ENCODE data around the gene CIDEA. TPM values are rescaled to one million over a fixed set of nuclear protein-coding genes. Genes with fewer than 3 reads are reported as not detected.
A peak's percentile ranks its signal among the peaks of the same experiment; 100 is the strongest.

CIDEA gene
- total and polyA plus RNA-seq, 4 donors = 0.57 to 0.58 TPM; not detected in 2

DNA sequence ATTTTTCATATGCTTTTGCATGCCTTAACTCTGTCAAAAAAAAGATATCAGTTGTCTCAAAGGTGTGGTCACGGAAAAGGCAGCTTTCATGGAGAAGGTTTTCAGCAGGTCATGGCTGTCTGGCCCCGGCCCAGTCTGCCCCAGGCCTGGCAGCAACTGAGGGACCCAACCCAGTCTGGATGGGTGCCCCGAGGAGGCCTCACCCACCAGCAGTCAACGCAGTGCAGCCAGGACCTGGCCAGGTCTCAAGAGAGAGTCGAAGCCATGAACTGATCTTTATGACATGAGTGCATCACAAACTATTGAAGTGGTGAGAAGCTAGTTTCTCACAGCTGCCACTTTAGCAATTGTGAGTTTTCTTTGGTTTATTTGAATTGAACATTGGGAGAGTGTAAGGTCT is 61.8 kb downstream of the CIDEA start:
- H3K36me3 ChIP-seq (ENCODE audit: control insufficient read depth in 1 of 2, insufficient read depth in 2 of 2, low read length in 1 of 2) = no peaks in the 10 kb centered on the region
- ATAC-seq (ENCODE audit: low FRiP score) = peak; percentile 26
- H3K27me3 ChIP-seq (ENCODE audit: control insufficient read depth in 1 of 2, insufficient read depth in 2 of 2, low read length in 1 of 2) = no peaks in the 10 kb centered on the region
- H3K27ac ChIP-seq (ENCODE audit: low read depth in 1 of 2, low read length in 2 of 2) = no peak overlapping the region
- H3K4me3 ChIP-seq (ENCODE audit: low read length in 2 of 2) = no peak overlapping the region
- H3K4me1 ChIP-seq (ENCODE audit: control insufficient read depth in 1 of 2, insufficient read depth in 2 of 2, low read length in 2 of 2) = peaks cover 7% of the 10 kb centered on the region in 2 donors
- no peak for DNase-seq
- H3K9me3 ChIP-seq (ENCODE audit: control insufficient read depth, low read length) = no peaks in the 10 kb centered on the region
- intact Hi-C loops (cut with DNase I) = no loop called here
- 3 to 8% methylated on average over 5 of the region's 5 CpGs for WGBS, 2 donors

DNA sequence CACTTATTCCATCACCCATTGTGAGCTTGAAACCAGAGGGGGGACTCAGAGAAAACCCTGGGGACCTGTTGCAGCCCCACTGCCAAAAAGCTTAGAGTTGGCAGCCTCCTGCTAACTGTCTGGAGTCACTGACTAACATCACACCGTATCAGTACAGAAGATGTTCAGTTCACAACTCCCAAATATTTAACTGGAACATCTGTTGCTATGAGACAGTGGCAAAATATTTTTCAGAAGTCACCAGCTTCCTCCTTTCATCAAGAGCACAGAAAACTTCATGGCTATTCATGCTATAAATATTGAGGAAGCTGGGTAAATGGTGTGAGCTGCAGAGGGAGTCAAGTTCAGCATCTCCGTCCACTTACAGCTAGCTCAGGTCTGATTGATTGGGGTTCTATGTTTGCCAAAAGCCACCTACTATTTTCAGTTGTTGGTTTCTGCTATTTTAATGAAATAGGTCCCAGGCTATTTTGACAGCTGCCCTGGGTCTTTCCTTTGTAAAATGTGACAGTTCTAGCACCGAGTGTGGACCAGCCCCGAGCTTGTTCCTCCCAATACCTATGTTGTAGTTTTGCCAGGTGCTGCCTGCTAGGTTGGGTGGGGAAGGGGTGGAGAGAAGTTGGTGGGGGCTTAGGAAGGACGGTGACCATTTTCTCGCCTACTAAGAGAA is 63.6 kb downstream of the CIDEA start:
- H3K4me3 ChIP-seq (ENCODE audit: low read length in 2 of 2) = no peak overlapping the region
- H3K27me3 ChIP-seq (ENCODE audit: control insufficient read depth in 1 of 2, insufficient read depth in 2 of 2, low read length in 1 of 2) = no peaks in the 10 kb centered on the region
- ATAC-seq (ENCODE audit: low FRiP score) = no peak
- H3K9me3 ChIP-seq (ENCODE audit: control insufficient read depth, low read length) = no peaks in the 10 kb centered on the region
- 28 to 31% methylated on average over 6 of the region's 6 CpGs for WGBS, 2 donors
- intact Hi-C loops (cut with DNase I) = no loop called here
- no peaks in the 10 kb centered on the region for H3K36me3 ChIP-seq (ENCODE audit: control insufficient read depth in 1 of 2, insufficient read depth in 2 of 2, low read length in 1 of 2)
- H3K4me1 ChIP-seq (ENCODE audit: control insufficient read depth in 1 of 2, insufficient read depth in 2 of 2, low read length in 2 of 2) = peaks cover 7% of the 10 kb centered on the region in 2 donors
- peak overlapping the region in 1 of 2 donors; percentile 37 for H3K27ac ChIP-seq (ENCODE audit: low read depth in 1 of 2, low read length in 2 of 2)
- DNase-seq = no peak

DNA sequence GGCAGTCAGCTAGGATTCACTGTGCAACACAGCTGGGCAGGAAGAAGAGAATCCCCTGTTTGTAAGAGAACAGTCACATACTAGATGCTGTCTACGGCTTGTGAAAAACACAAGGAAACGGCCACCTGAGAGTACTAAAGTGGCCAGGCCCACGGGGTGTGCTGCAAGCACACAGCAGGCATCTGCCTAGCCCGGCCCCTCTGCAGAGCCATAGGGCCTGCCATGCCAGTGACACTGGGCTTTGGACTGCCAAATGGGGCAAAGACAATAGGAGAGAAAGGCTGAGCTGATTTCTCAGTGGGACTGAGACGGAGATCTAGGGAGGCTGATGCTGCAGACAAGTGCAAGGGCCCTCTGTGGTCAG is 64.2 kb downstream of the CIDEA start:
- H3K4me1 ChIP-seq (ENCODE audit: control insufficient read depth in 1 of 2, insufficient read depth in 2 of 2, low read length in 2 of 2) = peaks cover 5 to 7% of the 10 kb centered on the region in 2 donors
- ATAC-seq (ENCODE audit: low FRiP score) = no peak
- no peaks in the 10 kb centered on the region for H3K27me3 ChIP-seq (ENCODE audit: control insufficient read depth in 1 of 2, insufficient read depth in 2 of 2, low read length in 1 of 2)
- H3K9me3 ChIP-seq (ENCODE audit: control insufficient read depth, low read length) = no peaks in the 10 kb centered on the region
- WGBS, 2 donors = 29 to 32% methylated on average over 5 of the region's 5 CpGs
- no peak overlapping the region for H3K4me3 ChIP-seq (ENCODE audit: low read length in 2 of 2)
- peak overlapping the region in 1 of 2 donors; percentile 37 for H3K27ac ChIP-seq (ENCODE audit: low read depth in 1 of 2, low read length in 2 of 2)
- intact Hi-C loops (cut with DNase I) = no loop called here
- no peaks in the 10 kb centered on the region for H3K36me3 ChIP-seq (ENCODE audit: control insufficient read depth in 1 of 2, insufficient read depth in 2 of 2, low read length in 1 of 2)
- no peak for DNase-seq

DNA sequence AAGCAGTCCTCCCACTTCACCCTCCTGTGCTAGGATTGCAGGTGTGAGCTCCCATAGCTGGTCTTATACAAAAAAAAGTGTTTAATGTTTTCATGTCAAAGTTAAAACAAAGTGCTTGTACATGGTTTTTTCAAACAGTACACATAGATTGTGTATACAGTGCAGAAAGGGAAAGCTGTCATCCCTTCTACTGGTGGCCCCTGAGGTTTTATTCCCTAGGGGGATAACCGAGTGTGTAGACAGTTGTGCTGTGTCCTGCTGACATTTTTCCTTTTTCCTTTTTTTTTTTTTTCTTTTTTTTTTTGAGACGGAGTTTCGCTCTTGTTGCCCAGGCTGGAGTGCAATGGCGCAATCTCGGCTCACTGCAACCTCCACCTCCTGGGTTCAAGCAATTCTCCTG is 64.7 kb downstream of the CIDEA start:
- 73 to 80% methylated on average over 2 to 5 of the region's 5 CpGs for WGBS, 2 donors
- Histone ChIP-seq H3K36me3 (ENCODE audit: control insufficient read depth in 1 of 2, insufficient read depth in 2 of 2, low read length in 1 of 2) (no peaks in the 10 kb centered on the region), H3K4me3 (ENCODE audit: low read length in 2 of 2) (no peak overlapping the region), H3K27ac (ENCODE audit: low read depth in 1 of 2, low read length in 2 of 2) (no peak overlapping the region), H3K27me3 (ENCODE audit: control insufficient read depth in 1 of 2, insufficient read depth in 2 of 2, low read length in 1 of 2) (no peaks in the 10 kb centered on the region), H3K4me1 (ENCODE audit: control insufficient read depth in 1 of 2, insufficient read depth in 2 of 2, low read length in 2 of 2) (peaks cover 4 to 7% of the 10 kb centered on the region in 2 donors), H3K9me3 (ENCODE audit: control insufficient read depth, low read length) (no peaks in the 10 kb centered on the region)
- ATAC-seq (ENCODE audit: low FRiP score) (no peak), DNase-seq (no peak)
- intact Hi-C loops (cut with DNase I) = no loop called here

- Histone ChIP-seq H3K4me1 (ENCODE audit: control insufficient read depth in 1 of 2, insufficient read depth in 2 of 2, low read length in 2 of 2) (peaks cover 0 to 7% of the 10 kb centered on the region in 2 donors), H3K9me3 (ENCODE audit: control insufficient read depth, low read length) (no peaks in the 10 kb centered on the region), H3K36me3 (ENCODE audit: control insufficient read depth in 1 of 2, insufficient read depth in 2 of 2, low read length in 1 of 2) (peaks cover 0 to 14% of the 10 kb centered on the region in 2 donors), H3K4me3 (ENCODE audit: low read length in 2 of 2) (no peak overlapping the region), H3K27ac (ENCODE audit: low read depth in 1 of 2, low read length in 2 of 2) (no peak overlapping the region), H3K27me3 (ENCODE audit: control insufficient read depth in 1 of 2, insufficient read depth in 2 of 2, low read length in 1 of 2) (no peaks in the 10 kb centered on the region)
- WGBS, 2 donors = 36 to 37% methylated on average over 4 of the region's 4 CpGs
- DNase-seq (no peak), ATAC-seq (ENCODE audit: low FRiP score) (no peak)
- intact Hi-C loops (cut with DNase I) = no loop called here
These were observed 67.2 kb downstream of the CIDEA start for GRCh38 chr18:12321333-12321732.

GRCh38 chr18:12324991-12325725 is 71.0 kb downstream of the CIDEA start:
- intact Hi-C loops (cut with DNase I) = no loop called here
- Histone ChIP-seq H3K27me3 (ENCODE audit: control insufficient read depth in 1 of 2, insufficient read depth in 2 of 2, low read length in 1 of 2) (no peaks in the 10 kb centered on the region), H3K9me3 (ENCODE audit: control insufficient read depth, low read length) (no peaks in the 10 kb centered on the region), H3K4me3 (ENCODE audit: low read length in 2 of 2) (no peak overlapping the region), H3K27ac (ENCODE audit: low read depth in 1 of 2, low read length in 2 of 2) (no peak overlapping the region), H3K36me3 (ENCODE audit: control insufficient read depth in 1 of 2, insufficient read depth in 2 of 2, low read length in 1 of 2) (peaks cover 3 to 18% of the 10 kb centered on the region in 2 donors), H3K4me1 (ENCODE audit: control insufficient read depth in 1 of 2, insufficient read depth in 2 of 2, low read length in 2 of 2) (no peaks in the 10 kb centered on the region)
- peak in 1 of 2 donors; percentile 73 for DNase-seq
- WGBS, 2 donors = 97 to 98% methylated on average over 58 of the region's 58 CpGs
- ATAC-seq (ENCODE audit: low FRiP score) = no peak

DNA sequence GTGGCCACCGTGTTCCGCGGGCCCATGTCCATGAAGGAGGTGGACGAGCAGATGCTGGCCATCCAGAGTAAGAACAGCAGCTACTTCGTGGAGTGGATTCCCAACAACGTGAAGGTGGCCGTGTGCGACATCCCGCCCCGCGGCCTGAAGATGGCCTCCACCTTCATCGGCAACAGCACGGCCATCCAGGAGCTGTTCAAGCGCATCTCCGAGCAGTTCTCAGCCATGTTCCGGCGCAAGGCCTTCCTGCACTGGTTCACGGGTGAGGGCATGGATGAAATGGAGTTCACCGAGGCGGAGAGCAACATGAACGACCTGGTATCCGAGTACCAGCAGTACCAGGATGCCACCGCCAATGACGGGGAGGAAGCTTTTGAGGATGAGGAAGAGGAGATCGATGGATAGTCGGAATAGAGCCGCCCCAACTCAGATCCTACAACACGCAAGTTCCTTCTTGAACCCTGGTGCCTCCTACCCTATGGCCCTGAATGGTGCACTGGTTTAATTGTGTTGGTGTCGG is 71.6 kb downstream of the CIDEA start:
- WGBS, 2 donors = 96% methylated on average over 29 of the region's 29 CpGs
- H3K27ac ChIP-seq (ENCODE audit: low read depth in 1 of 2, low read length in 2 of 2) = no peak overlapping the region
- intact Hi-C loops (cut with DNase I) = no loop called here

DNA sequence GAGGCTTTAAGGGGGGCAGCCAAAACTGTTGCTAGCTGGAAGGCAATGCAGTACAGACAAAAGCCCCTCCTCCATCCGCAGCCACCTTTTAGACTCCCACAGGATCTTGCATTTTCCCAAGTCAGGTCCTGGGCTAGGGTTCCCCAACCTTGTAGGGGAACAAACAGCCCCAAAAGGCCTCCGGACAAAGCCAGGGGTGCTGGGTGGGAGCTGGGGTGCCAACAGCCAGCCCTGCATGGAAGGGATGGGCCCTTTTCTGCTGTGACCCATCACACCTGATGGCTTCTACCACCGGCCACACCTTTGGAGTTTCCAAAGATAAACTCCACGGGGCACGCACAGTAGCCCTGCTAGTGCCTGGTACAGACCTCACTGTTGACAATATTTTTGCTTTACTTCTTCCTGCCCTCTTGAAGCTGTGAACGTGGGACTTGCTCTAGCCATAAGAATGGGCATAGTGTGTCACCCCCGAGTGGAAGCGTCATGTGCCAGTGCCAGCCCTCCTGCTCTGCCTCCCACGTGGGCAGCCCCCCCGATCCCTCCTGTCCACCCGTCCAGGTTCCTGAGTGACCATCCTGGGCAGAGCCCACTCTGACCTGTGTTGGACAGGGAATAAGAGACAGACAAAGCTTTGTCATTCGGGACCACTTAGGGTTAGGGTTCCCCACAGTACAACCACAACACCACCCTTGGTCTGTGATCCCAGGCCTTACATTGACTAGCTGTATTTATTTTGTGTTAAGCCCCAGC is 72.7 kb downstream of the CIDEA start:
- Histone ChIP-seq H3K9me3 (ENCODE audit: control insufficient read depth, low read length) (no peaks in the 10 kb centered on the region), H3K4me1 (ENCODE audit: control insufficient read depth in 1 of 2, insufficient read depth in 2 of 2, low read length in 2 of 2) (no peaks in the 10 kb centered on the region), H3K27me3 (ENCODE audit: control insufficient read depth in 1 of 2, insufficient read depth in 2 of 2, low read length in 1 of 2) (no peaks in the 10 kb centered on the region), H3K27ac (ENCODE audit: low read depth in 1 of 2, low read length in 2 of 2) (no peak overlapping the region), H3K36me3 (ENCODE audit: control insufficient read depth in 1 of 2, insufficient read depth in 2 of 2, low read length in 1 of 2) (peaks cover 3 to 20% of the 10 kb centered on the region in 2 donors), H3K4me3 (ENCODE audit: low read length in 2 of 2) (no peak overlapping the region)
- ATAC-seq (ENCODE audit: low FRiP score) = no peak
- DNase-seq = peak in 1 of 2 donors; percentile 51
- 79 to 81% methylated on average over 12 of the region's 12 CpGs for WGBS, 2 donors
- intact Hi-C loops (cut with DNase I) = no loop called here

More for the DNA sequence above, 71.6 kb downstream of the CIDEA start:
- no peaks in the 10 kb centered on the region for H3K27me3 ChIP-seq (ENCODE audit: control insufficient read depth in 1 of 2, insufficient read depth in 2 of 2, low read length in 1 of 2)
- no peaks in the 10 kb centered on the region for H3K9me3 ChIP-seq (ENCODE audit: control insufficient read depth, low read length)
- H3K4me1 ChIP-seq (ENCODE audit: control insufficient read depth in 1 of 2, insufficient read depth in 2 of 2, low read length in 2 of 2) = no peaks in the 10 kb centered on the region
- DNase-seq = no peak
- H3K36me3 ChIP-seq (ENCODE audit: control insufficient read depth in 1 of 2, insufficient read depth in 2 of 2, low read length in 1 of 2) = peaks cover 3 to 18% of the 10 kb centered on the region in 2 donors
- H3K4me3 ChIP-seq (ENCODE audit: low read length in 2 of 2) = no peak overlapping the region
- ATAC-seq (ENCODE audit: low FRiP score) = no peak

Data from aorta (tissue), 5 donors.